Esophagus muscularis mucosa (tissue), 4 donors: ENCODE results near the gene MBTPS1. TPM values are rescaled to one million over a fixed set of nuclear protein-coding genes. Genes with fewer than 3 reads are reported as not detected.

ENCODE experiments used
- DNase-seq: peaks from one replicate; pipeline ENCODE4 v3.0.0-alpha.2; 2017; ENCODE audit errors: extremely low spot score
- H3K27ac ChIP-seq, 4 donors: fragments of 200-600 bp; sonication (generic); replicated peaks in 1 of 4; 1 replicate in 3 of 4; 2 replicates in 1 of 4; pipeline ENCODE4 v1.5.1; 2016 to 2019; ENCODE audit warnings: mild to moderate bottlenecking in 1 of 4
- H3K27me3 ChIP-seq, 4 donors: fragments of 200-600 bp; sonication (generic); one replicate each; pipeline versions ENCODE4 v1.5.1 to v1.6.0; 2016 to 2019
- H3K36me3 ChIP-seq, 4 donors: fragments of 200-600 bp; sonication (generic); one replicate each; pipeline ENCODE4 v1.5.1; 2016 to 2019
- H3K4me1 ChIP-seq, 4 donors: fragments of 200-600 bp; sonication (generic); one replicate each; pipeline ENCODE4 v1.5.1; 2016 to 2019
- H3K4me3 ChIP-seq, 4 donors: fragments of 200-600 bp; sonication (generic); 1 replicate in 2 of 4; 2 replicates in 2 of 4; pipeline ENCODE4 v1.5.1; 2016 to 2019; ENCODE audit warnings: mild to moderate bottlenecking in 4 of 4, moderate library complexity in 1 of 4
- H3K9me3 ChIP-seq, 4 donors: fragments of 200-600 bp; sonication (generic); 1 replicate in 3 of 4; 2 replicates in 1 of 4; pipeline ENCODE4 v1.5.1; 2016 to 2019
- EP300 ChIP-seq: sonication (generic); formaldehyde crosslinking; IDR thresholded peaks from one replicate; pipeline ENCODE4 v1.6.1; 2017; ENCODE audit warnings: antibody characterized with exemption
- POLR2A ChIP-seq: fragments of 450-650 bp; IDR thresholded peaks from one replicate; pipeline ENCODE4 v1.6.1; 2017; ENCODE audit warnings: antibody characterized with exemption, moderate library complexity, mild to moderate bottlenecking, low read depth
- POLR2AphosphoS5 ChIP-seq, 2 donors: sonication (generic); formaldehyde crosslinking; IDR thresholded peaks; one replicate each; pipeline ENCODE4 v1.6.1; 2017; ENCODE audit warnings: antibody characterized with exemption in 2 of 2
- WGBS: methylation state at CpG from one replicate; pipeline ENCODE4 v1.1.5; 2018; 5-methylcytosine and 5-hydroxymethylcytosine counted together
- intact Hi-C: fragments of 100-400 bp; cut with DNase I; formaldehyde crosslinking; loops from one replicate; pipeline ENCODE4 v1.15.1; 2023
- total RNA-seq, 4 donors: library from RNA; depleted of rRNA; stranded (reverse); fragments of >200 nt; gene quantifications; one replicate each; pipeline versions ENCODE4 v1.1.0 to v1.2.1, GENCODE V29; 2016
- TF ChIP-seq, protein P1 (sequence below), 3 experiments: fragments of 200-600 bp in 2 of 3; fragments of 450-650 bp in 1 of 3; sonication (generic) in 2 of 3; IDR thresholded peaks; one replicate each; pipeline ENCODE4 v1.5.1; 2017 to 2019; ENCODE audit warnings: antibody characterized with exemption in 3 of 3, mild to moderate bottlenecking in 2 of 3, moderate library complexity in 1 of 3

The MBTPS1 gene
- total RNA-seq, 4 donors from 2014 or later: 72.4 to 86.6 (median 82.6) TPM

DNA sequence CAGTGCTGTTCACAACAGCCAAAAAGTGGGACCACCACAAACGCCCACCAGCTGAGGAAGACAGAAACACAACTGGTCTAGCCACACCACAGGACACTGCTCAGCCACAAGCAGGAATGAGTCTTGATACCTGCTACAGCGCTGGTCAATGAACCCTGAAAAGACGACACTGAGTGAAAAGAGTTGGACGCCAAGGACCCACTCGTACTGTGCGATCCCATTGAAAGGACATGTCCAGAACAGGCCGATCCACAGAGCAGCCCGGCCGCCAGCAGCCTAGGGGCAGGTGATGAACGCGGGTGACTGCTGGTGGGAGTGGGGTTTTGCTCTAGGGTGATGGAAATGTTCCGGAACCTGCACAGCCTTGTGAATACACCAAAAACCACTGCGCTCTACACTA lies 63.5 kb downstream of the MBTPS1 start:
- WGBS: 93% methylated on average over 11 of the region's 13 CpGs
- intact Hi-C loops: no loop called here

DNA sequence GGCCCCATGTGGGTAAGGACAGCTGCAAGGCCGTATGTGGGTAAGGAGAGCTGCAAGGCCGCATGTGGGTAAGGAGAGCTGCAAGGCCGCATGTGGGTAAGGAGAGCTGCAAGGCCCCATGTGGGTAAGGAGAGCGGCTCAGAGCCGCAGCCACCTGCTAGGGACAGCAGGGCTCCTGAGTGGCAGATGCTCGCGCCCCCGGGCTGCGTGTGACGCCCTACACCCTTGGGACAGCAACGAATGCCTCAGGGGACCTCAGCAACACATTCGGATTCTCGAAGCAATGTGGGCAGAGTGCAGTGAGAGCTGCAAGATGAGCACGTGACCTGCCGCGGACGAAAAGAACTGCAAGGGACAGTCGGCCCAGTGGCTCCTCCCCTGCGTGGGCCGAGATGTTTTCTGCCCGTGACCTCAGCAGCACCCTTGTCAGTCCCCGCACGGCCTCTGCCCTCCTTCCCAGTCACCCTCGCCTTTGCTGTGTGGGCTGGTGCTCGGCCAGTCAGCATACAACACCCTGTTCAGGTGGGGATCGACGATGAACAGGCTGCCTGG lies 64.6 kb downstream of the MBTPS1 start:
- DNase-seq: no peak
- no peaks in the 10 kb centered on the region for H3K9me3 ChIP-seq

More for the DNA sequence above, 63.5 kb downstream of the MBTPS1 start:
- TF ChIP-seq EP300 (no peak), POLR2AphosphoS5 (IDR thresholded peaks at IDR 0.05) (no peak), POLR2A (no peak)
- TF ChIP-seq, protein P1, sequence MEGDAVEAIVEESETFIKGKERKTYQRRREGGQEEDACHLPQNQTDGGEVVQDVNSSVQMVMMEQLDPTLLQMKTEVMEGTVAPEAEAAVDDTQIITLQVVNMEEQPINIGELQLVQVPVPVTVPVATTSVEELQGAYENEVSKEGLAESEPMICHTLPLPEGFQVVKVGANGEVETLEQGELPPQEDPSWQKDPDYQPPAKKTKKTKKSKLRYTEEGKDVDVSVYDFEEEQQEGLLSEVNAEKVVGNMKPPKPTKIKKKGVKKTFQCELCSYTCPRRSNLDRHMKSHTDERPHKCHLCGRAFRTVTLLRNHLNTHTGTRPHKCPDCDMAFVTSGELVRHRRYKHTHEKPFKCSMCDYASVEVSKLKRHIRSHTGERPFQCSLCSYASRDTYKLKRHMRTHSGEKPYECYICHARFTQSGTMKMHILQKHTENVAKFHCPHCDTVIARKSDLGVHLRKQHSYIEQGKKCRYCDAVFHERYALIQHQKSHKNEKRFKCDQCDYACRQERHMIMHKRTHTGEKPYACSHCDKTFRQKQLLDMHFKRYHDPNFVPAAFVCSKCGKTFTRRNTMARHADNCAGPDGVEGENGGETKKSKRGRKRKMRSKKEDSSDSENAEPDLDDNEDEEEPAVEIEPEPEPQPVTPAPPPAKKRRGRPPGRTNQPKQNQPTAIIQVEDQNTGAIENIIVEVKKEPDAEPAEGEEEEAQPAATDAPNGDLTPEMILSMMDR (IDR thresholded peaks at IDR 0.05): no peak
- Histone ChIP-seq H3K9me3 (no peaks in the 10 kb centered on the region), H3K27me3 (no peaks in the 10 kb centered on the region), H3K36me3 (peaks cover 38 to 93% (median 89%) of the 10 kb centered on the region in 4 donors), H3K4me1 (peaks cover 10 to 18% (median 16%) of the 10 kb centered on the region in 4 donors), H3K4me3 (no peak overlapping the region), H3K27ac (no peak overlapping the region)
- DNase-seq: no peak

DNA sequence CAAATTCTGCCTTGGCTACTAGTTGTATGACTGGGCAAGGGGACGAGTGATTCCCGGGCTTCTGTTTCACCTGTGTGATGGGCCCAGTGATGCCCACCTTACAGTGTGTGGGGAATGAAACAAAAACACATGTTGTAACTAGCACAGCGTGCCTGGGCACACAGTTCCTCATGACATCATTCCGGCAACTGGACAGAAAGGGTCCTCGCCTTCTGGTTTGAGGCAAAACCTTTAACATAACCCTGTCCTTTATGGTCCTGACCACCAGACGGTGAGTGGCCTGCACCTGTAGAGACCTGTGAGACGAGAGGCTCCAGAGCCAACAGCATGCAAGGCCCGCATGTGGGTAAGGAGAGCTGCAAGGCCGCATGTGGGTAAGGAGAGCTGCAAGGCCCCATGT lies 66.4 kb downstream of the MBTPS1 start:
- Histone ChIP-seq H3K27ac (no peak overlapping the region), H3K36me3 (peaks cover 23 to 71% (median 61%) of the 10 kb centered on the region in 4 donors), H3K4me3 (no peak overlapping the region), H3K4me1 (peaks cover 4 to 8% (median 6%) of the 10 kb centered on the region in 4 donors), H3K27me3 (no peaks in the 10 kb centered on the region), H3K9me3 (no peaks in the 10 kb centered on the region)
- intact Hi-C loops: no loop called here
- WGBS: 84% methylated on average over 9 of the region's 9 CpGs
- no peak for TF ChIP-seq POLR2A
- TF ChIP-seq, protein P1 (IDR thresholded peaks at IDR 0.05): no peak
- no peak for TF ChIP-seq POLR2AphosphoS5 (IDR thresholded peaks at IDR 0.05)
- no peak for TF ChIP-seq EP300
- no peak for DNase-seq

More for the DNA sequence above, 64.6 kb downstream of the MBTPS1 start:
- Histone ChIP-seq H3K4me3 (no peak overlapping the region), H3K4me1 (peaks cover 10 to 18% (median 15%) of the 10 kb centered on the region in 4 donors), H3K36me3 (peaks cover 33 to 90% (median 79%) of the 10 kb centered on the region in 4 donors), H3K27me3 (no peaks in the 10 kb centered on the region), H3K27ac (no peak overlapping the region)
- intact Hi-C loops: no loop called here
- TF ChIP-seq POLR2AphosphoS5 (IDR thresholded peaks at IDR 0.05) (no peak), POLR2A (no peak), EP300 (no peak)
- TF ChIP-seq, protein P1 (IDR thresholded peaks at IDR 0.05): no peak
- 94% methylated on average over 13 of the region's 27 CpGs for WGBS

DNA sequence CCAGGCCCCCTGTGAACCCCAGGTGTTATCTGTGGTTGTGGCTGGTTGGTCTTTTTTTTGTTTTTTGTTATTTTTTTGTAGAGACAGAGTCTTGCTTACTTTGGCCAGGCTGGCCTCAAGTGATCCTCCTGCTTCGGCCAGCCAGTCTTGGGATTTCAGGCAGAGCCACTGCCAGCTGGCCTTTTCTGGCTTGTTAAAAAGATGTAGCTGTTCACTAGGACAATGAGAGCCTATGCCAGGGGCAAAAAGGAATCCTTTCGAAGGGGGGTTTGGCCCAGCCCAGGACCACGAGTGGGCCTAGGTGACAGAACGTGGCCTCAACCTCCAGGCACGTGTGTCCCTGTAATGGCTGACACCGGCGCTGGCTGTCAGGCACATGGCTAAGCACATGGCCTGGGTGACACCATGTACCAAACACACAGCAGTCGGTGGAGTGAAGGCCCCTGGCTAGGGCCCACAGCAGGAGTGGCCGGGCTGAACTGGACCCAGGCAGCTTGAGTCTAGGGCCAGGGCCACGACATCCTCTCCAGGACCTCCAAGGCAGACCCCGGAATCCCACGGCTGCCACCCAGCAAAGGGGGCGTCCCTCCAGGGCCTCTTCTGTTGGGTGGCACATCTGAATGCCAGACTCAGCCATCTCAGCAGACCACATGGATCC lies 67.2 kb downstream of the MBTPS1 start:
- no peak for TF ChIP-seq POLR2A
- TF ChIP-seq, protein P1 (IDR thresholded peaks at IDR 0.05): no peak
- no peak for TF ChIP-seq EP300
- no peak for TF ChIP-seq POLR2AphosphoS5 (IDR thresholded peaks at IDR 0.05)
- DNase-seq: no peak
- peaks cover 15 to 63% (median 53%) of the 10 kb centered on the region in 4 donors for H3K36me3 ChIP-seq
- intact Hi-C loops: no loop called here
- 74% methylated on average over 13 of the region's 13 CpGs for WGBS
- H3K27me3 ChIP-seq: no peaks in the 10 kb centered on the region
- no peak overlapping the region for H3K27ac ChIP-seq
- H3K4me3 ChIP-seq: no peak overlapping the region
- H3K4me1 ChIP-seq: peaks cover 0 to 3% (median 0%) of the 10 kb centered on the region in 4 donors
- no peaks in the 10 kb centered on the region for H3K9me3 ChIP-seq
